ENCODE results near the gene CD2BP2.

DNA sequence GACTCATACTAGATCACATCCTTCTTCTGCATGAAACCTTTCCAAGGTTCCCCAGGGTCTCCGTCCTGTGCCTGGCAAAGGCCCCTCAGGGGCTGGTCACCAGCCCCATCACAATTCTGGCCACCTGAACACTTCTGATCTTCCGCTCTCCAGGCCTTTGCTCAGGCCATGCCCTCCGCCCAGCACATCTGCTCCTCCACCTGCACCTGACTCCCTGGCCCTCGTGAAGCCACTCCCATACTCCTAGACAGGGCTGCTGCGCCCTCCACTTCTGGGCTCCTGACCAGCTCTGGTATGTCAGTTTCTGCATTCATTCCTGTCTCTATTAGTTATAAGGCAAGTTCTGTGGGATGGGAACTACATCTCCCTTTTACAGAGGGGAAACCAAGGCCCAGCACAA is 17.6 kb upstream of the CD2BP2 start:
- TF ChIP-seq, protein P1, sequence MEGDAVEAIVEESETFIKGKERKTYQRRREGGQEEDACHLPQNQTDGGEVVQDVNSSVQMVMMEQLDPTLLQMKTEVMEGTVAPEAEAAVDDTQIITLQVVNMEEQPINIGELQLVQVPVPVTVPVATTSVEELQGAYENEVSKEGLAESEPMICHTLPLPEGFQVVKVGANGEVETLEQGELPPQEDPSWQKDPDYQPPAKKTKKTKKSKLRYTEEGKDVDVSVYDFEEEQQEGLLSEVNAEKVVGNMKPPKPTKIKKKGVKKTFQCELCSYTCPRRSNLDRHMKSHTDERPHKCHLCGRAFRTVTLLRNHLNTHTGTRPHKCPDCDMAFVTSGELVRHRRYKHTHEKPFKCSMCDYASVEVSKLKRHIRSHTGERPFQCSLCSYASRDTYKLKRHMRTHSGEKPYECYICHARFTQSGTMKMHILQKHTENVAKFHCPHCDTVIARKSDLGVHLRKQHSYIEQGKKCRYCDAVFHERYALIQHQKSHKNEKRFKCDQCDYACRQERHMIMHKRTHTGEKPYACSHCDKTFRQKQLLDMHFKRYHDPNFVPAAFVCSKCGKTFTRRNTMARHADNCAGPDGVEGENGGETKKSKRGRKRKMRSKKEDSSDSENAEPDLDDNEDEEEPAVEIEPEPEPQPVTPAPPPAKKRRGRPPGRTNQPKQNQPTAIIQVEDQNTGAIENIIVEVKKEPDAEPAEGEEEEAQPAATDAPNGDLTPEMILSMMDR (IDR thresholded peaks at IDR 0.05; ENCODE audit: low read depth, low read length, missing input control): no peak
- TF ChIP-seq, protein P2, sequence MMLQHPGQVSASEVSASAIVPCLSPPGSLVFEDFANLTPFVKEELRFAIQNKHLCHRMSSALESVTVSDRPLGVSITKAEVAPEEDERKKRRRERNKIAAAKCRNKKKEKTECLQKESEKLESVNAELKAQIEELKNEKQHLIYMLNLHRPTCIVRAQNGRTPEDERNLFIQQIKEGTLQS (IDR thresholded peaks at IDR 0.05): no peak
- no peak for TF ChIP-seq RAD21 (IDR thresholded peaks at IDR 0.05)
- TF ChIP-seq JUND (IDR thresholded peaks at IDR 0.05): no peak
- no peak for TF ChIP-seq EGR1 (IDR thresholded peaks at IDR 0.05; ENCODE audit: low read depth in 2 of 2)
- no peak for TF ChIP-seq TAF1 (conservative IDR thresholded peaks at IDR 0.05)
- no peak for TF ChIP-seq FOXA2 (IDR thresholded peaks at IDR 0.05)
- TF ChIP-seq, protein P3, sequence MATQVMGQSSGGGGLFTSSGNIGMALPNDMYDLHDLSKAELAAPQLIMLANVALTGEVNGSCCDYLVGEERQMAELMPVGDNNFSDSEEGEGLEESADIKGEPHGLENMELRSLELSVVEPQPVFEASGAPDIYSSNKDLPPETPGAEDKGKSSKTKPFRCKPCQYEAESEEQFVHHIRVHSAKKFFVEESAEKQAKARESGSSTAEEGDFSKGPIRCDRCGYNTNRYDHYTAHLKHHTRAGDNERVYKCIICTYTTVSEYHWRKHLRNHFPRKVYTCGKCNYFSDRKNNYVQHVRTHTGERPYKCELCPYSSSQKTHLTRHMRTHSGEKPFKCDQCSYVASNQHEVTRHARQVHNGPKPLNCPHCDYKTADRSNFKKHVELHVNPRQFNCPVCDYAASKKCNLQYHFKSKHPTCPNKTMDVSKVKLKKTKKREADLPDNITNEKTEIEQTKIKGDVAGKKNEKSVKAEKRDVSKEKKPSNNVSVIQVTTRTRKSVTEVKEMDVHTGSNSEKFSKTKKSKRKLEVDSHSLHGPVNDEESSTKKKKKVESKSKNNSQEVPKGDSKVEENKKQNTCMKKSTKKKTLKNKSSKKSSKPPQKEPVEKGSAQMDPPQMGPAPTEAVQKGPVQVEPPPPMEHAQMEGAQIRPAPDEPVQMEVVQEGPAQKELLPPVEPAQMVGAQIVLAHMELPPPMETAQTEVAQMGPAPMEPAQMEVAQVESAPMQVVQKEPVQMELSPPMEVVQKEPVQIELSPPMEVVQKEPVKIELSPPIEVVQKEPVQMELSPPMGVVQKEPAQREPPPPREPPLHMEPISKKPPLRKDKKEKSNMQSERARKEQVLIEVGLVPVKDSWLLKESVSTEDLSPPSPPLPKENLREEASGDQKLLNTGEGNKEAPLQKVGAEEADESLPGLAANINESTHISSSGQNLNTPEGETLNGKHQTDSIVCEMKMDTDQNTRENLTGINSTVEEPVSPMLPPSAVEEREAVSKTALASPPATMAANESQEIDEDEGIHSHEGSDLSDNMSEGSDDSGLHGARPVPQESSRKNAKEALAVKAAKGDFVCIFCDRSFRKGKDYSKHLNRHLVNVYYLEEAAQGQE (IDR thresholded peaks at IDR 0.05): no peak
- TF ChIP-seq, protein P4, sequence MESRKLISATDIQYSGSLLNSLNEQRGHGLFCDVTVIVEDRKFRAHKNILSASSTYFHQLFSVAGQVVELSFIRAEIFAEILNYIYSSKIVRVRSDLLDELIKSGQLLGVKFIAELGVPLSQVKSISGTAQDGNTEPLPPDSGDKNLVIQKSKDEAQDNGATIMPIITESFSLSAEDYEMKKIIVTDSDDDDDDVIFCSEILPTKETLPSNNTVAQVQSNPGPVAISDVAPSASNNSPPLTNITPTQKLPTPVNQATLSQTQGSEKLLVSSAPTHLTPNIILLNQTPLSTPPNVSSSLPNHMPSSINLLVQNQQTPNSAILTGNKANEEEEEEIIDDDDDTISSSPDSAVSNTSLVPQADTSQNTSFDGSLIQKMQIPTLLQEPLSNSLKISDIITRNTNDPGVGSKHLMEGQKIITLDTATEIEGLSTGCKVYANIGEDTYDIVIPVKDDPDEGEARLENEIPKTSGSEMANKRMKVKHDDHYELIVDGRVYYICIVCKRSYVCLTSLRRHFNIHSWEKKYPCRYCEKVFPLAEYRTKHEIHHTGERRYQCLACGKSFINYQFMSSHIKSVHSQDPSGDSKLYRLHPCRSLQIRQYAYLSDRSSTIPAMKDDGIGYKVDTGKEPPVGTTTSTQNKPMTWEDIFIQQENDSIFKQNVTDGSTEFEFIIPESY (IDR thresholded peaks at IDR 0.05): no peak
- TF ChIP-seq RXRA (IDR thresholded peaks at IDR 0.05): no peak
- no peak for TF ChIP-seq SP1 (IDR thresholded peaks at IDR 0.05)
- TF ChIP-seq, protein P5, sequence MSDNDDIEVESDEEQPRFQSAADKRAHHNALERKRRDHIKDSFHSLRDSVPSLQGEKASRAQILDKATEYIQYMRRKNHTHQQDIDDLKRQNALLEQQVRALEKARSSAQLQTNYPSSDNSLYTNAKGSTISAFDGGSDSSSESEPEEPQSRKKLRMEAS (IDR thresholded peaks at IDR 0.05): no peak
- no peak for TF ChIP-seq YY1 (IDR thresholded peaks at IDR 0.05)
- no peak for TF ChIP-seq GABPA (IDR thresholded peaks at IDR 0.05 in 1 of 2, conservative IDR thresholded peaks at IDR 0.05 in 1 of 2)

Data from liver (tissue), 3 donors.